NCI-H2081 (cell line): Measurements from ENCODE around the gene PDZD11.
"Not testable (repeated sequence)": the region's sequence is repeated elsewhere in the genome, so short reads cannot be mapped to it uniquely, and the experiment has no call there.

Experiments
- DNase-seq, 2 experiments: peaks; one replicate each; lab custom pipeline; 2025; lab: John Stamatoyannopoulos, UW

Gene PDZD11

GRCh38 chrX:70289793-70290770 lies at the start of gene PDZD11, which contains the start of gene KIF4A:
TSS of gene PDZD11 (minus strand) at chrX:70289927. CDS start at chrX:70289341, 586 bp downstream.
TSS of gene KIF4A (plus strand) at chrX:70290104. CDS start at chrX:70290459, 355 bp downstream.
- peak; percentile 78 to 87 for DNase-seq

DNA sequence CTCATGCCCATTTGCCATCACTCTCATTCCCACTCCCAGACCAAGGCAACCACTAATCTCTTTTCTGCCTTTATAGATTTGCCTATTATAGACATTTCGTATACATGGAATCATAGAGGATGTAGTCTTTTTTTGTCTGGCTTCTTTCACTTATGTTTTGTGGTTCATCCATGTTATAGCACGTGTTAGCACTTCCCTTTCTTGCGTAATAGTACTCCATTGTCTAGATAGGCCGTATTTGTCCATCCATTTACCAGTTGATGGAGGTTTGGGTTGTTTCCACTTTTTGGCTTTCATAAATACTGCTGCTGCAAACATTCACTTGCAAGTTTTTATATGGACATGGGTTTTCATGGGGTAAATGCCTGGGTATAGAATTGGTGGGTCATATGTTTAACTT lies 48.6 kb upstream of the PDZD11 start:
- DNase-seq, result no peak

DNA sequence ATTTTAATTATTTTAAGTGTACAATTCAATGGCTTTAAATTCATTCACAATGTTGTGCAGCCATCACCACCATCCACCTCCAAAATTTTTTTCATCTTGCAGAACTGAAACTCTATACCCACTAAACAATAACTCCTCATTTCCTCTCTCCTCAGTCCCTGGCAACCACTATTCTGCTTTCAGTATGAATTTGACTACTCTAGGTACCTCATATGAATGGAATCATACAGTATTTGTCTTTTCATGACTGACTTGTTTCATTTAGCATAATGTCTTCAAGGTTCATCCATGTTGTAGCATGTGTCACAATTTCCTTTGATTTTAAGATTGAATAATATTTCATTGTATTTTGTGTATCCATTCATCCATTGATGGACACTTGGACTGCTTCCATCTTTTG lies 47.0 kb upstream of the PDZD11 start:
- DNase-seq, result no peak

DNA sequence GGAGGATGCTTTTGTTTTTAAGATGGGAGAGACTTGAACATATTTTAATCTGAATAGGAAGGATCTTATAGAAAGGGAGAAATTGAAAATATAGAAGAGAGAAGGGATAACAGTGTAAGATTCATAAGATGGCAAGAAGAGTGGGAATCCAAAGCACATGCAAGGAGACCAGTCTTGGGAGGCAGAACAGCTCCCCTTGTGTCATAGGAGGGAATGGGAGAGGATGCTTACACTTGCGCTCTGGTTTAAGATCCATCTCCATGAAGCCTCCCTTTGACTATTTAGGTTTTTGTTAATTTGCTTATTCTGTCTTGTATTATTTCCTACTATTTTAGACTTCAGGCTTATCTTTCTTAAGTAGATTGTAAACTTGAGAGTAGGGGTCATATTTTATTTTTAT lies 42.9 kb upstream of the PDZD11 start:
- no peak for DNase-seq

DNA sequence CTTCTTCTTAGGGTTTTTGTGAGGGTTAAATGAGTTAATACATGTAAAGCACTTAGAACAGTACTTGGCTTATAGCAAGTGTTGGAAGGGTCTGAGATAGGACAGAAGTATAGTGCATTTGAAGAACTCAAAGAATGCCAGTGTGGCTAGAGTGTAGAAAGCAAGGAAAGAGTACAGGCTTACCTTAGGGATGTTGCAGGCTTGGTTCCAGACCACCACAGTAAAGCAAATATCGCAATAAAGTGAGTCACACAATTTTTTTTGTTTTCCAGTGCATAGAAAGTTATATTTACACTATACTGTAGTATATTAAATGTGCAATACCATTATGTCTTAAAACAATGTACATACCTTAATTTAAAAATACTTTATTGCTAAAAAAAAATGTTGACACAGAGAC lies 41.4 kb upstream of the PDZD11 start:
- no peak for DNase-seq

GRCh38 chrX:70324326-70324725 lies 34.6 kb upstream of the PDZD11 start:
- DNase-seq, result no peak

GRCh38 chrX:70323628-70324027 lies 33.9 kb upstream of the PDZD11 start:
- DNase-seq, result not testable (repeated sequence)

DNA sequence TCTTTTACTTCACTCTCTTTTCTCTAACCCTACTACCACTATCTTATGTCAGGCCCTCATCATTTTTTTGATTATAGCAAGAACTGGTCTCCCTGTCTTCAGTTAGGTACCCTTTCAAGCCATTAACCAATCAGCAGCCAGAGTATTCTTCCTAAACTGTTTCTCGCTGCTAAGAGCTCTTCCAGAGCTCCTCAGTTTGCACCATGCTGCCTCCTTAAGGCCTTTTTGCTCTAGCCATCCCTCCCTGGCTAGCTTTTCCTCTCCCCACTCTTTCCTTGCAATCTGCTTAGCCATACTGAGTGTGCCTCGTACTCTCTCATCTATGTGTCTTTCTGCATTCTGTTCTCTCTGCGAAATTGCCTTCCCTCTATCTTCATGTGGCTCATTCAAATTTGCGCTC lies 33.1 kb upstream of the PDZD11 start:
- DNase-seq, result no peak

- DNase-seq, result no peak
These were observed 23.8 kb upstream of the PDZD11 start for GRCh38 chrX:70313503-70313902.

DNA sequence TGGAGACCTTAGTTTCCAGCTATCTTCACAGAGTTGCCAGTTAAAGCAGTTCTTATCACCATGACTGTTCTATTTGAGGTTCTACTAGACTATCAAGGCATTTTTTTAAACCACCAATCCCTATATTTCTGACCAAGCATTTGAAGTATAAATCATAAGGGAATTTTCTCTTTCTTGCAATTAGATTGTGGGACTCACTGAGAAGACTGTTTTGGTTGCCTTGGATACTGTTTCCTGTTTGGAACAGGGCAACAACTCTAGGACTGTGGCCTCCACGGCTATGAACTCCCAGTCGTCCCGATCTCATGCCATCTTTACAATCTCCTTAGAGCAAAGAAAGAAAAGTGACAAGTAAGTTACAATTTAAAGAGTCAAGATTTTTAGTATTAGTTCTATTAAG lies 12.0 kb upstream of the PDZD11 start:
- no peak for DNase-seq

- DNase-seq, result no peak
These were observed 3.9 kb upstream of the PDZD11 start for GRCh38 chrX:70293621-70294020.

GRCh38 chrX:70292788-70293187 lies 3.1 kb upstream of the PDZD11 start:
- DNase-seq, result no peak

DNA sequence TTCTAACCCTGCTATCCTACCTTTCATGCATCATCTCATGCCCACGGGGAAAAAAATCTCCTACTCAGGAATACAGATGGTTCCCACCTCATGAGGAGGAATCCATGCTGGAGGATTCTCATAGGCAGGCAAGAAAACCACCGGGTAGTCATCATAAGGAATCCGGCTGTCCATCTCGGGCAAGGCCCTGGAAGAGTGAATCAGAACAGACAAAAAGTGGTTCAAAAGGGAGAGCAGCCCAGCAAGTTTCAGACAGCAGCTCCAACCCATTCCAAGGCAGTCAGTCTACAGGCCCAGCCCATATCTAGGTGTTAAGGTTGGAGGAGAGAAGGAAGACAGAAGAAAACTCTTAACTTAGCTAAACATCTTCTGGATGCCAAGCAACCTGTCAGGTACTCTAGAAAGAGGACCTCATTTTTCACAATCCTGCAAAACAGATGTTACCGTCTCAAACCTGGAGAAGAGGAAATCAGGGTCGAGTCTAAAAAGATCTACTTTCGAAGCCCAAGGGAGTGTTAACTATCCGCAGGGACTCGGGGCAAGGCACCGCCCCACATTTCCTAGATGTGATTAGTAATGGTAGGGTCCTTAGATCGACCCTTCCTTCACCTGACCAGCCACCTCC lies 447 bp downstream of the PDZD11 start:
- DNase-seq, result no peak

DNA sequence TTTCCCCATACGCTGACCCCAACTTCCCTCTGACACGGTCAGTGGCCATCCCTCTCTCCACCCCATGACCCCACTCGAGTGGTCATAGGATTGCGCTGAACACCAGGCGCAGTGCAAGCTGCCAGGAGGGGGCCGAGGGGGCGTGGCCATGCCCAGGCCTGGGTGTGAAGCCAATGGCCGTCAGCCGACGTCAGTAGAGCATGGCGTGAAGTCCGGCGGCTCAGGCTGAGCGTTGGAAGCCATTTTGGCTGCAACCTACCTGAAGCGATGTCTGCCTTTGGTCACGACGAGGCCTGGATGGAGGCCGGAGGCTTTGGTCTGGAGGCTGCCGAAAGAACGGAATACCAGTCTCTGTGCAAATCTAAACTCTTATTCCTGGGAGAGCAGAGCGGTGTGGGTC lies 7.8 kb downstream of the PDZD11 start, which contains the start of gene RAB41:
Gene RAB41 (plus strand): TSS at position 222 of the 400 bp plus-strand sequence. CDS start 46 bp downstream, at position 268.
- no peak for DNase-seq

GRCh38 chrX:70280573-70280972 lies 9.2 kb downstream of the PDZD11 start:
- no peak for DNase-seq

- DNase-seq, result no peak
These were observed 10.6 kb downstream of the PDZD11 start for GRCh38 chrX:70279081-70279480.

- not testable (repeated sequence) for DNase-seq
These were observed 15.7 kb downstream of the PDZD11 start for GRCh38 chrX:70274029-70274428.

GRCh38 chrX:70268034-70268433 lies 21.7 kb downstream of the PDZD11 start, which contains the start of gene ARR3:
TSS of gene ARR3 (plus strand) at chrX:70268334. CDS start at chrX:70269386, 1,052 bp downstream.
- no peak for DNase-seq

DNA sequence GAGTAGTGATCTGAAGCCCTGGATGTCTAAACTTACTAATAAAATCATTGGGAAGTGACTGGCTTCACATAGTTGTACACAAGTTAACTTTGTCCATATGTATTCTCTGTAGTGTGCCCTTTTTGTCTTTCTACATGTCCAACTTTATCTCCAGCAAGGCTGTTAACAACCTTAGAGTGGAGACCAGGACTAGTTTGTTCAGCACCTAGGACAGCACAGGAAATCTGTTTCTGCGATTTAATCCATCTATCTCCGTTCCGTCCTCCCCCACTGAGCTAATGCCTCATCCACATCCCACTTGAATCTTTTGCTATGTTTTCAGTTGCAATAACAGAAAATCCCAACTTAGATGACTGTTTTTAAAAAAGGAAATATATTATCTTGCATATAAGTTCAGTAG lies 24.9 kb downstream of the PDZD11 start:
- no peak for DNase-seq

- DNase-seq, result peak; percentile 44 to 57
These were observed 26.7 kb downstream of the PDZD11 start for GRCh38 chrX:70262952-70263567.

DNA sequence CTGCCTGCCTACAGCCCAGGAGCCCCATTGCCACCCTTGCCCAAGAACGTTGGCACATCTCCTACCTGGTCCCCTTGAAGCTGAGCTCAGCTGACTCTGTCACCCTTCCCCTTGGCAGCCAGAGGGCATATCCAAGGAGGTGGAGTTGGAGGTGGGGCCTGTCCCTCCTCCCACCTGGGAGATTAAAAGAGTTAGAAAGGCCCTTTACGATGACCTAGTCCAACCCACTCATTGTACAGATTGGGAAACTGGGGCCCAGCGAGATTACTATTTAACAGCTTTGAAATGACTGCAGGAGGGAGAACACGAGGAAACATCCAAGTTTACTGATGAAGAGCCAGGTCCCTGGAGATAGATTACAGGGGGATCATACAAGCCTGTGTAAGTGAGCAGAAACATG lies 29.6 kb downstream of the PDZD11 start, which contains the start of gene P2RY4:
Gene P2RY4 (minus strand): TSS at position 101 of the 400 bp plus-strand sequence. CDS start 580 bp downstream, outside the sequence.
- DNase-seq, result no peak
